Endometrial microvascular endothelial cells (primary cell): ENCODE results near the gene AKAP13. TPM values are rescaled to one million over a fixed set of nuclear protein-coding genes. Genes with fewer than 3 reads are reported as not detected.

Experiments used
- in situ Hi-C: cut with HindIII; loops from 2 replicates; pipeline ENCODE4 v1.10.0; 2017; ENCODE audit warnings: low sequenced_read_pairs, low pct_unique_long_range_greater_than_20kb; ENCODE audit errors: inconsistent ontology term
- total RNA-seq: library from RNA; depleted of rRNA; stranded (reverse); fragments of >200 nt; gene quantifications from one replicate; pipeline ENCODE4 v1.2.3, GENCODE V29; 2015; ENCODE audit errors: inconsistent ontology term

The AKAP13 gene
- total RNA-seq, 1 donor from 2014 or later: 27.7 TPM

DNA sequence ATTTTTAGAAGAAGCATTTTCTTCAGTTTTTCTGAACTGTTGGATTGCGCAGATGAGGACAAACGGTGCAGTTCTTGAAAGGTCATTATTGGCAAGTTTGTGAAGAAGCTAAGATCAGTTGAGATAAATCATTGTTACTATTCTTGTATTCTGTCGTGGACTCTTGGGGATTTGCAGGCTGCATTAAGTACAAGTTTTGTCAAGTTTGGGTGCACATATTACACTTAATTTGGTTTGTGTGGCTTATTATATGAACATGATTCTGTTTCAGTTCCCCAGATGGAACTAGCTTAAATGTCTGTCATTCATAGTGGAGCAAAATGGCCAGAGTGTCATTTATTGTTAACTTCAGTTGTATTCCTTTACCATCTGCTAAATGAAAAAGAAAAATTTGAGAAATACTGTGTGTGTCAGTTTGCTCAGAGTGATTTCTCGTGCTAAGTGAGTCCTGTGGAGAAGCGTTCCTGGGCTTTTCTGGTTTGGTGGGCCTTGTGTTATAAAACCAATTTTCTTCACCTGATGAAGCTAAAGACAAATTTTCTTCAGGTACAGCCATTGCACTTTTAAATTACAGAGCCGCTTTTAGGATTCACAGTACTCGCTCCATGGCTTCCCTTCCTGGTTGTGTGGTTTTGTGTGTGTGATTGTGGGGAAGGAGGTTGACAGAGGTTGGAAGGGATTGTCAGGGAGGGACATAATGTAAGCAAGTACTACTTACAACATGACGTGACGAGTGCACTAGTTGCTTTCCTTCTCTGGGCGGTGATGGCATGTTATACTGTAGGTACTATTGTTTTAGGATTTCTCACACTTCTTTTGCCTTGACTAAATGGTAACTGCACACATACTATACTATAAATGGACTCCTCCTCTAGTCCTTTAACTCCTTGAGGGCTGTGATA is 1.7 kb downstream of the AKAP13 start:
- in situ Hi-C loops: no loop called here

DNA sequence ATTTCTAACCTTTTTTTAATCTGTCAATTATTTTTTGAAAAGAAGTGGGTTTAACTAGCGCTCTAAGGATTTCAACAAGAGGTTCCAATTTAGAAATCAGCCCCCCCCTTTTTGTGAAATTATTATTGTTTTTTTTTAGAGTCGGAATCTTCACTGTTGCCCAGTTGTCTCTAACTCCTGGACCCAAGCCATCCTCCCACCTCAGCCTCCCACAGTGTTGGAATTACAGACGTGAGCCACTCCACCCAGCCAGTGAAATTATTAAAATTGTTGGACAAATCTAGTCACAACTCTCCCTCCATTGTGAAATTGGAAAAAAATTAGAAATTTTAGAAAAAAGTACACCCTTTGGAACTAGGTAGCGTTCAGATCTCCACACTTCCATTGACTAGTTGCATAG is 2.5 kb downstream of the AKAP13 start:
- in situ Hi-C loops: no loop called here

DNA sequence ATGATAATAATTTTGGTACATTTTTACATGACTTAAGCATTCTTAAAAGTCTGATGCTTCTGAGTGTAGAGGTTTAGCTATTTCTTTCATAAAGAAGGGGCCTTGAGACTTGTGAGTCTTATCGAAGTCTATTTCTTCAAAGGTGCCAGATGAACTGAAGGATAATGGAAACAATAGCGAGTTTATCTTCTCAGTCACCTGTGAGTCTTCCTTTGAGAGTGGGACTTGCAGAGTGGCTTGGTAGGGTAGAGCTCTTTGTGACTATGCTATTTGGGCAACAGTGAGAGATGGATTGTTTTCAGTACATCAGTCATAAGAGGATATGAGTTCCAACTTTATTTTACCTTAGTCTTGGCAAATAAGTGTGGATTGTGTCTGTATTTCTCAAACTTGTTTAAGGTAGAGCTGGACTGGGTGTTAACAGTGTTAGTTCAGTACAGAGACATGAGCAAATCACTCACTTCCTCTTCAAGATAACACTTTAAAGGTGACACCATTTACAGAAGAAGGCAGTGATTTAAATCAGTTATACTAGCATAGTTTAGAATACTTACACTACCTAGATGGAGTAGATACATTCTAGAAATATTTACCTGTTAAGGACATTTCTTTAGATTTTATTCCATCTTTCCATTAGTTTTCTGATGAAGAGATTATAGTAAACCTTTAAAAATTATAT is 3.2 kb downstream of the AKAP13 start:
- in situ Hi-C loops: no loop called here

DNA sequence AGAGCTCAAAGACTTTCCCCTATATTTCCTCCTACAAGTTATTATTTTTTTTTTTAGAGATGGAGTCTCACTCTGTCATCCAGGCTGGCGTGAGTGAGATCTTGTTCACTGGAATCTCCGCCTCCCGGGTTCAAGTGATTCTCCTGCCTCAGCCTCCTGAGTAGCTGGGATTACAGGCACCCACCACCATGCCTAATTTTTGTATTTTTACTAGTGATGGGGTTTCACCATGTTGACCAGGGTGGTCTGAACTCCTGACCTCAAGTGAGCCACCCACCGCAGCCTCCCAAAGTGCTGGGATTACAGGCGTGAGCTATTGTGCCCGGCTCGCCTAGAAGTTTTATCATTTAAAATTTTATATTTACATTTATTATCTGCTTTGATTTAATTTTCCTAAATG is 5.9 kb downstream of the AKAP13 start:
- in situ Hi-C loops: no loop called here

DNA sequence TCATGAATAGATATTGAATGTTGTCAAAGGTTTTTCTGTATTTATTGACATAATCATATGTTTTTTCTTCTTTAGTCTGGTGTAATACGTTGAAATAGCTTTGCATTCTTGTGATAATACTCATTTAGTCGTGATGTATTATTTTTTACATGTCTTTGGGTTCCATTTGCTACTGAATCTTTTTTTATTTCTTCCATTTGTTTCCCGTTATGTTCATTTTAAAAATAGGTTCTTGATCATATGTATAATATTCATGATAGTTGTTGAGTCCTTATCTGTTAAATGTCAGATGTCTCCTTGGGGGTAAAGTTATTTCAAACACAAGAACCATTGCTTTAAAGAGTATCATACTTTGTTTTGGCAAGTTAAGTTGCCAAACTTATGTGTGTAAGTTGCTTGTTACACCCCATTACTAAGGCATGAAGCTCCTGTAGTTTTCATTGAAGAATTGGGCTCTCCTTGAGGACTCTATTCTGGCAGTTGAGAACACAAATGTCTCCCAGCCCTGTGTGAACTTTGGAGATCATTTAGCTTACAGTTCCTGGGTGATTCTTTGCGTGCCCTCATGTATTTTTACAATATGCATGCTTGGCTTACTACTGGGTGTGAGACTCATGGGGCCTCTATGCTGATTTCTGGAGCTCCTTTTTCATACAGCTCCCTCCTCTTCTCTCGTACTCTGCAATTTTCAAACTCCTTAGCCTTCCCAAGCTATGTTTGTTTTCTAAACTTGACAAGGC is 8.3 kb downstream of the AKAP13 start:
- in situ Hi-C loops: no loop called here

DNA sequence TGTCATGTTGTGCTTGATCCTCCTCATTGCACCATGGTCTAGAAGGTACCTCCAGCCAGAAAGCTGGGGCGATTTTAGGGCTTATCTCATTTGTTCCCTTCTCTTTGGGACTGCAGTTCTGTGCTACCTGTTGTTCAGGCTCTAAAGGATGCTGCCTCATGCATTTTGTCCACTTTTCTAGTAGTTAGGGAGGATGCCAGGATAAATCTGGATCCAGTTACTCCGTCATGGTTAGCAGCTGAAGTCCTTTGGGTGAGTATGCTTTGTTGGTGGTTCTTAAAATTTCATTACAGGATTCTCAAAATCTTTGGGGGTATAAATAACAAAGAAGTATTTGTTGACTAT is 8.9 kb downstream of the AKAP13 start:
- in situ Hi-C loops: no loop called here

DNA sequence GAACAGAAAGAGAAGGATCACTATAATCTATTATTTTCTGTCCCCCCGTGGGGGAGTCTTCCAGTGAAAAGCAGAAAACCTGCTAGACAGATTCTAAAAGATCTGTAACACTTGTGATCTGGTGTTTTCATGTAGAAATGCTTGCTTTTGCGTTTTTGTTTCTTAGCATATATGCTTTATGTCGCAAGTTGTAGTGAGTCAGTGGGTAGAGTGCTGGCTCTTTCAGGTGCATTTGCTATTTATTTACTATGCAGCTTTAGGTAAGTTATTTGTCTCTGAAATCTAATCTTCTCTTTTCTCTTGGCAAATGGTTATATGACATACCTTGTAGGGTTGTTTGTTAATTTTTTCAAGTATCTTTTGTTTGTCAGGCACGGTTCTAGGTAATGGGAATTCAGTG is 9.4 kb downstream of the AKAP13 start:
- in situ Hi-C loops: no loop called here

DNA sequence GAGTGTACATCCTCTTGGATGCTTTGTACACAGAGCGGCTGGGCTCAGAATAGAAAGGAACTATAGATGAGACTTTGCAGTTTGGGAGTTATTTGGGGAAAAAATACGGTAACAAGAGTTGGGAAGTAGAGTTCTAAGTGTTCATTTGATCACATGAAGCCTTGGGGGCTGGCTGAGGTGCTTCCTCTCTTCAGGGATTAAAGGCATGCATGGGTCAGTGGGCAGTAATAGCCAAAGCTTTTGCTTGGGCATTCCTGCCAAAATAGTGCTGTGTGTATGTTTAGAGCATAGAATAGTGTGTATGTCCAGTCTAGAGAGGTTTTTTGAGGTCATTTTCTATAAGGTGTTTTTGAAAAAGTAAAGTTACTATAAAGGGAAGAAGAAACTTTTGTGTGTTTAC is 12.8 kb downstream of the AKAP13 start:
- in situ Hi-C loops: no loop called here

DNA sequence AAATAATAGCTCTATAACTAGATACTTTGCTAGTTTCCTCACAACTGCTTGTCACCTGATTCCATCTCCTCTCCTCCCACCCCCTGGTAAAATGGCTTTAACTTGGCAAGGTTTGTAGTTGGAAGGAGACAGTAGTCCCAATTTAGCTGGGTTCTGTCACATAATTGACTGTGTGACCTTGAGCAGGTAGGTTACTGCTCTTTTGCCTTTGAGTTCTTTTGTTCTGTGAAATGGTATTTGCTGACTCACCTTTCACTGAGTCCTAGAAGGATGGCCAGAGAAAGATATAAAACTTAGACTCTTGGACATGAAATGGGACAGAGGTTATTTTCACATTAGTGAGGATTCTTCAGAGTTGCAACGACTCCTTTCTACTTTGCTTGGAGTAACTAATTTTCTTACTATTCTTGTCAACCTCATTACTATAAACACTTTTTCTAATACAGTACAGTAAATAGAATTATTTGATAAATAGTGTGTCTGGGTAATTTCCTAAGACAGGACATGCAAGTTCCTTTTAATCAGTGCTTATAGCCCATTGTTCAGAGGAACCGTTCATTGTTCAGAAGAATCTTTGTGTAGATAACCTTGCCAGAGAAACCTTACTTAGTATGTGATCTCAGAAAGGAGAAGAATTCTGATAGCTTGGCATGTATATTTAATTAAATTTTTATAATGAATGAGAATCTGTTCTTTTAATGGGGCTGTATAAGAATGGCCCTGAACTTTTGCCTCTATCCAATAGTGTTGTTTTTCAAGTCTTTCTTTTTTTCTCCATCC is 14.3 kb downstream of the AKAP13 start:
- in situ Hi-C loops: no loop called here

DNA sequence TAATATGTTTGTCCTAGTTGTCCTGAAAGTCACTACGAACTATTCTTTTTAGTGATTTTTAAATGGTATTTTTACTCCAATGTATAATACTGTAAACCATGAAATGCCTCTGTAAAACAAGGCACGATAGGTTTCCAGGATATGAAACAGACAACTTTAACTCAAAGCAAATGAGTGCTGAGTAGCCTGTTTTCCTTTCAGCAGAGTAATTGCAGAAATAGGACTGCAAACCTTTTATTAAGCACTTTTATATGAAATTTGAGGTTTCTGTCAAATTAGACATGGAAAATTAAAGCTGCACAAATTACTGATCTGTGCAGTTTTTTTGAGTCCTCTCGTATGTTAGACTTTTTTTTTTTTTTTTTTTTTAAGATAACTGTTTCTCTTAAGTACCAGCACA is 16.2 kb downstream of the AKAP13 start:
- in situ Hi-C loops: no loop called here

DNA sequence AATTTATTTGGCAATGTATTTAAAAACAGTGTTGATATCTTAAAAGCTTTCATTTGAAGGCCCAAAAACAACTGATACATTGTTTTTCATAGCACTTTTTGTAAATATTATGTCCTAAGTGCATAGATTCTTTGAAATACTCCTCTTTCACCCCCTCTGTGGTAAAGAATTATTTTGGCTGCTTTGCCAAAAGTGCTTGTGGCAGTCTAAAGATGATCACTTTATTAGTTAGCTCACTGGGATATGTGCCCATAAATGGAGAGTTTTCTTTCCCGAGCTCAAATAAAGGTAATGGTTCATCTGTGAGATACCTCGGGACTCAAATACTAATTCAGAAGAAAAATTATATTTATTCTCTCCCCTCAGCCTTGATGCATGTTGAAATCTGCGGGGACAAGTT is 16.7 kb downstream of the AKAP13 start:
- in situ Hi-C loops: no loop called here

DNA sequence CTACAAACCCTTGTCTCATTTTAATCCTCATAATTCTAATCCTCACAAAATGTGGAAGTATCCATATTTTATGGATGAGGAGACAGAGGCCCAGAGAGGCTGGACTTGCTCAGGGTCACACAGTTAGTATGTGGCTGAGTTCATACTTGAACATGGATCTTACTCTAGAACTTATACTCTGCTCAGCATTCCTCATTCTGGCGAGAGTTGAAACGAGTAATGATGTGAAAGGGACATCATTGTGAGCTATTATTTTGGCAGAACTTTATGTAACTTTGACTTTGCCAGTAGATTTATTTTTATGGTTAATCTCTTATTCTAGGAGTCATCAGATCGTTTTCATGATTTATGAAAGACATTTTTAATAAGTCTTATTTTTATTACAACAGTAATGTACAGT is 17.5 kb downstream of the AKAP13 start:
- in situ Hi-C loops: no loop called here

DNA sequence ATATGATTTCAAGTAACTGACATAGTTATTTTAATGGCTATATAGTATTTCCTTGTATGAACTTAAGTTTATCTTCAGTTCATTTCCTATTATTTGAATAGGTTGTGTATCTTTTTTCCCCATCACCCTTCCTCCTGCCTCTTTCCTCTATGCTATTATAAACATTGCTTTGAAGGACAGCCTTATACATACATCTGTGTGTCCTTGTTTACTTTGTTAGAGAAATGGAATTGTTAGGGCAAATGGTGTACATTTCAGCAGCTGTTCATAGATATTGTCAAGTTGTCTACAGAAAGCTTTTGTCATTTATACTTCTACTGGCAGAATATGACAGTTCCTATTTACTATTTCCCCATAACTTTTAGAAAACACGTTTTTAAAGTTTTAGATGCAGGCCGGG is 18.4 kb downstream of the AKAP13 start:
- in situ Hi-C loops: no loop called here

DNA sequence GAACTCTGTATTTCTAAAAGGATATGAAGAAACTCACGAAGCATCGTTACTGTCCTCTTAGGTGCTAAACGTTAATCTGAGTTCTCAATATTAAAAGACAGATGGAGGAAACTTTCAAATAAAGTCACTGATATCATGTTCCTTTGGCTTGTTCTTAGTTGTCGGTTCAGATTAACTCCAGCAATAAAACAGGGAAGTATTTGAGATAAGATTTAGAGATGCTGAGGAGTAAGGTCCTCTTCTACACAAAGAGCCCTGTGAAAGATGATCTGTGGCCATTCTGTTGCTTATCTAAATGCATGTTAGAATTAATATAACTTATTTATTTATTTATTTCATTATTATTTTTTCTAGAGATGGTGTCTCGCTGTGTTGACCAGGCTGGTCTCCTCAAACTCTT is 19.2 kb downstream of the AKAP13 start:
- in situ Hi-C loops: no loop called here

DNA sequence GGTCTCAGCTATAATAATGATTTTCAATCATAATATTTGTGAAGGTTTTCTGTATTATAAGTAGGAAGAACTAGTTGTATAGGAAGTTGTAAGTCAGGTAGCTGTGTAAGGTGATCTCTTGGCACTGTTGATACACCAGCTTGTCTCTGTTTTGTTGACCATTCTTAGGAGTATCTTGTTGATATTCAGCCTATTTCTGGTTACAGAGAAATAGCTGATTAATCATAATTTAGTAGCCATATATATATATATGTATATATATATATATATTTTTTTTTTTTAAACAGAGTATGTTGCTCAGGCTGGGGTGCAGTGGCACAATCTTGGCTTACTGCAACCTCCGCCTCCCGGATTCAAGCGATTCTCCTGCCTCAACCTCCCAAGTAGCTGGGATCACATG is 20.2 kb downstream of the AKAP13 start:
- in situ Hi-C loops: no loop called here

DNA sequence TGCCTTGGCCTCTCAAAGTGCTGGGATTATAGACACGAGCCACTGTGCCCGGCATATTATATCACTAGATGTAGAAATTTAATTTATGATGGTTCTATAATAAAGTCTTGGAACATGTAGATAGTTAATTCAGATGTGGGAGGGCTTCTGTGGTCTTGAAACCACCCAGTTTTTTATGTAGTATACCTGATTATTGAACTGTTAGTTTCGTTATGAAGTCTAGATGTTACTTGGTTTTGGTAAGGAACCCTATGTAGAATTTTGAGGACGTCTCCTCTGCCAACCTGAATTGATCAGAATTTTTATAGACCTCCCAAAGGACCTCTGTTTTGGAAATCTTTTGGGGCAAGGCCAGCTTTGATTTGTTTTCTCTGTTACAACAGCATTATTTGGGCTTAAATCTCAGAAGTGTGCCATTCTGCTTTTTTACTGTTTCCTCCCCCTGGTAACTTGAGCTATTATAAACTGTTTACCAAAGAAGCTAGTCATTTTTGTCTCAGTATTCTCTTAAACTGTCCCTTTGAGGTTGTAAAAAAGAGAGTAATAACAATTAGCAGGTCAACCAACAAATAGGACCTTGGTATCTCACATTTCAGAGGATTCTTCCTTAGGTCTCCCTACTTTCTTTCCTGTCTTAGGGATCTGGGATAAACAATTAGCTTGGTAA is 20.8 kb downstream of the AKAP13 start:
- in situ Hi-C loops: no loop called here

DNA sequence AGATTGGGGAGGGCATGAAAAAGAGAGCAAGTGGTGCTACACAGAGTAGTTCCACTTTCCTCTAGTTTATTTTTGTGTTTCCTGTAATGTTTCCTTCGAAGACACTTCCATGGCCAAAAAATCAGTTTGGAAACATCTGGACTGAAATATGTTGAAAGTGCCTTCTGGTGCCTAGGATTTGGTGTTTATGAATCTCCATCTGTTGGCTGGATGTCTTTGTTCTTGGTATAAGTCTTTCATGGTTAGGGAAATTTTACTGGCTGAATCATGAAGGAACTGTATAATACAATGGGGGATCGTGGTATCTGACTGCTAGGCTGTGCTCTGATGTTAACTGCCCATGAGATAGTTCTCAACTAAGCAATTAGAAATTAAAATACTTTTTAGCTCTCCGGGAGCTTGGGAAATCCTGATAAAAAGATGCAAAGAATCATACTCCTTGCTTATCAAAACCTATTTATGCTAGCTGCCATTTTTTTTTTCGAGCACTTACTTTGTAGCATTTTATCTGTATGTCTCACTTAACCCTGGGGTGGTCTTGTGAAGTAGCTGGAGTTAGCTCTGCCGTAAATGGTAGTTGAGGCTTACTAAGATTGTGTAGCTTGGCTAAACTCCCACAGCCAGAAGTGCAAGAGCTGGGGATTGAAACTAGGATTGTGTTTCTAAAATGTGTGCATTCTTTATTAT is 21.9 kb downstream of the AKAP13 start:
- in situ Hi-C loops: no loop called here

DNA sequence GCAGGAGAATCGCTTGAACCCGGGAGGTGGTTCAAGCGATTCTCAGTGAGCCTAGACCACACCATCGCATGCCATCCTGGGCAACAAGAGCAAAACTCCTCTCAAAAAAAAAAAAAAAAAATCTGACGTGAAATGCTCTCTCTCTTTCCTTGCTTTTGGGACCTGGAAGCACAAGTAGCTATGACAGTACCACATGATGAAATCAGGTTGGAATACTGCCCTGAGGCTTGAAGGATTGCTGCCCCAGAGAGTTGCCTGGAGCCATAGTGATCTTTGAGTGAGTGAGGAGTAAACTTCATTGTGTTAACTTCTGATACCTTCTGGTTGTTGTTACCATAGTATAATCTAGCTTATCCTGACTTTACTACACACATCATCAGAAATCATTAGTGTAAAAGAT is 23.3 kb downstream of the AKAP13 start:
- in situ Hi-C loops: no loop called here
